Suprapubic skin (tissue), 4 donors: ENCODE results near the gene EXD3.

Experiments
- EP300 ChIP-seq: sonication (generic); formaldehyde crosslinking; IDR thresholded peaks from one replicate; pipeline ENCODE4 v1.6.1; 2017; ENCODE audit warnings: antibody characterized with exemption
- POLR2A ChIP-seq, 2 donors: fragments of 450-650 bp; IDR thresholded peaks; one replicate each; pipeline ENCODE4 v1.6.1; 2017; ENCODE audit warnings: antibody characterized with exemption in 2 of 2, mild to moderate bottlenecking in 2 of 2, moderate library complexity in 2 of 2
- POLR2AphosphoS5 ChIP-seq, 3 donors: sonication (generic); formaldehyde crosslinking; IDR thresholded peaks; one replicate each; pipeline ENCODE4 v1.6.1; 2017; ENCODE audit warnings: antibody characterized with exemption in 3 of 3
- TF ChIP-seq, protein P1 (sequence below), 2 donors: fragments of 200-600 bp in 1 of 2; fragments of 450-650 bp in 1 of 2; sonication (generic) in 1 of 2; IDR thresholded peaks; one replicate each; pipeline ENCODE4 v1.5.1; 2016 to 2019; ENCODE audit warnings: antibody characterized with exemption in 2 of 2, mild to moderate bottlenecking in 1 of 2, moderate library complexity in 1 of 2

- TF ChIP-seq, protein P1, sequence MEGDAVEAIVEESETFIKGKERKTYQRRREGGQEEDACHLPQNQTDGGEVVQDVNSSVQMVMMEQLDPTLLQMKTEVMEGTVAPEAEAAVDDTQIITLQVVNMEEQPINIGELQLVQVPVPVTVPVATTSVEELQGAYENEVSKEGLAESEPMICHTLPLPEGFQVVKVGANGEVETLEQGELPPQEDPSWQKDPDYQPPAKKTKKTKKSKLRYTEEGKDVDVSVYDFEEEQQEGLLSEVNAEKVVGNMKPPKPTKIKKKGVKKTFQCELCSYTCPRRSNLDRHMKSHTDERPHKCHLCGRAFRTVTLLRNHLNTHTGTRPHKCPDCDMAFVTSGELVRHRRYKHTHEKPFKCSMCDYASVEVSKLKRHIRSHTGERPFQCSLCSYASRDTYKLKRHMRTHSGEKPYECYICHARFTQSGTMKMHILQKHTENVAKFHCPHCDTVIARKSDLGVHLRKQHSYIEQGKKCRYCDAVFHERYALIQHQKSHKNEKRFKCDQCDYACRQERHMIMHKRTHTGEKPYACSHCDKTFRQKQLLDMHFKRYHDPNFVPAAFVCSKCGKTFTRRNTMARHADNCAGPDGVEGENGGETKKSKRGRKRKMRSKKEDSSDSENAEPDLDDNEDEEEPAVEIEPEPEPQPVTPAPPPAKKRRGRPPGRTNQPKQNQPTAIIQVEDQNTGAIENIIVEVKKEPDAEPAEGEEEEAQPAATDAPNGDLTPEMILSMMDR (IDR thresholded peaks at IDR 0.05): no peak
- TF ChIP-seq EP300: no peak
- TF ChIP-seq POLR2AphosphoS5 (IDR thresholded peaks at IDR 0.05): no peak
- TF ChIP-seq POLR2A (IDR thresholded peaks at IDR 0.05): no peak
Measured at GRCh38 chr9:137430723-137431415, 7.9 kb upstream of the EXD3 start.
